Measurements from ENCODE around the gene CSTF2. TPM values are rescaled to one million over a fixed set of nuclear protein-coding genes. Genes with fewer than 3 reads are reported as not detected.

CSTF2 gene
- total and polyA plus RNA-seq, 4 donors = 3.9 to 11.8 (median 5.3) TPM

GRCh38 chrX:100830143-100830542, 10.0 kb downstream of the CSTF2 start (continued):
- TF ChIP-seq HNF4A (conservative IDR thresholded peaks at IDR 0.05) = no peak
- TF ChIP-seq NR2F2 (IDR thresholded peaks at IDR 0.05) = no peak
- no peak for TF ChIP-seq EGR1 (IDR thresholded peaks at IDR 0.05; ENCODE audit: low read depth in 2 of 2)
- no peak for TF ChIP-seq JUND (IDR thresholded peaks at IDR 0.05)
- no peak for TF ChIP-seq RAD21 (IDR thresholded peaks at IDR 0.05)
- no peak for TF ChIP-seq HNF4G (IDR thresholded peaks at IDR 0.05)
- no peak for TF ChIP-seq ZBTB33 (IDR thresholded peaks at IDR 0.05)
- no peak for TF ChIP-seq FOXA1 (IDR thresholded peaks at IDR 0.05)

- Histone ChIP-seq H3K27me3 (ENCODE audit: control insufficient read depth in 4 of 4, insufficient read depth in 4 of 4, low read length in 3 of 4) (no peaks in the 10 kb centered on the region), H3K36me3 (ENCODE audit: control insufficient read depth in 4 of 4, insufficient read depth in 3 of 4, low read depth in 1 of 4, low read length in 3 of 4) (peaks cover 6 to 41% (median 18%) of the 10 kb centered on the region in 4 donors), H3K27ac (ENCODE audit: low read depth in 1 of 2, low read length in 2 of 2) (no peak overlapping the region), H3K4me1 (ENCODE audit: control insufficient read depth in 4 of 4, insufficient read depth in 4 of 4, low read length in 3 of 4) (no peaks in the 10 kb centered on the region), H3K4me3 (ENCODE audit: low read depth in 1 of 3, low read length in 3 of 3) (no peak overlapping the region), H3K9me3 (ENCODE audit: control insufficient read depth in 4 of 4, low read length in 3 of 4) (no peaks in the 10 kb centered on the region), H3K9ac (ENCODE audit: low read depth in 1 of 2, low read length in 2 of 2) (no peak overlapping the region)
- WGBS = 98% methylated on average over 9 of the region's 9 CpGs
- no peak for DNase-seq (ENCODE audit: low spot score)
- TF ChIP-seq SP1 (IDR thresholded peaks at IDR 0.05) (no peak), TAF1 (conservative IDR thresholded peaks at IDR 0.05) (no peak), REST (IDR thresholded peaks at IDR 0.05) (no peak), ATF3 (IDR thresholded peaks at IDR 0.05) (no peak), EGR1 (IDR thresholded peaks at IDR 0.05; ENCODE audit: low read depth in 2 of 2) (no peak), NR2F2 (IDR thresholded peaks at IDR 0.05) (no peak), HNF4A (conservative IDR thresholded peaks at IDR 0.05) (no peak), ZBTB33 (IDR thresholded peaks at IDR 0.05) (no peak), RXRA (IDR thresholded peaks at IDR 0.05) (no peak), RAD21 (IDR thresholded peaks at IDR 0.05) (no peak), JUND (IDR thresholded peaks at IDR 0.05) (no peak), GABPA (IDR thresholded peaks at IDR 0.05 in 1 of 2, conservative IDR thresholded peaks at IDR 0.05 in 1 of 2) (no peak)
These were observed 10.4 kb downstream of the CSTF2 start for GRCh38 chrX:100830547-100830946.
